Measurements from ENCODE around the gene TATDN3. TPM values are rescaled to one million over a fixed set of nuclear protein-coding genes. Genes with fewer than 3 reads are reported as not detected.

TATDN3 gene
- total and polyA plus RNA-seq, 2 experiments from 2014 or later = 8.8 to 14.3 TPM

DNA sequence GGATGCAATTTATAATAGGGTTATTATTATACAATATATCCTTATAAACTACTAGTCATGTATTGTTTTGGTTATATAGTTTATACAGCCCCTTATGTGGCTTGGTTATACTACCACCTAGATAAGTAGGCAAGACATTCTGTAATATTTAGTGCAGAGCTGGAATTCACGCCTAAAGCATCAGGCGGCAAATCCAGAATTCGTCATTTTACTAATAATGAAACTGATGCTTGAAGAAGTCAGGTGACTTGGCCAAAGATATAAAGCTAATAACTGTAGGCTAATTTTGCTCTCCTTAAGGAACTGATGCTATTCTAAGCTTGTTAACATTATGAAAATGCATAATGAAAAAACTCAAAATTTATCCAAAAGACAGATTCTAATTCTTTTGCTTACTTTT, 10.9 kb upstream of the TATDN3 start:
- no peaks in the 10 kb centered on the region for H3K27me3 ChIP-seq
- H3K27ac ChIP-seq = no peak overlapping the region
- H3K4me2 ChIP-seq = no peak overlapping the region
- no peak overlapping the region for H3K4me3 ChIP-seq
- H3K36me3 ChIP-seq (replicated peaks; ENCODE audit: insufficient read depth, low read depth) = no peaks in the 10 kb centered on the region
- H2AFZ ChIP-seq = no peak overlapping the region
- H3K4me1 ChIP-seq (ENCODE audit: insufficient read depth) = no peaks in the 10 kb centered on the region
- H3K79me2 ChIP-seq = no peaks in the 10 kb centered on the region
- no peaks in the 10 kb centered on the region for H3K9me2 ChIP-seq (replicated peaks; ENCODE audit: insufficient read depth)
- 99% methylated on average over 3 of the region's 3 CpGs for WGBS (ENCODE audit: low lambda C conversion rate, missing lambda C conversion rate)
- H3K9me3 ChIP-seq (ENCODE audit: low read depth) = no peaks in the 10 kb centered on the region
- no peak for DNase-seq (ENCODE audit: low spot score)
- H4K20me1 ChIP-seq (ENCODE audit: insufficient read depth, poor library complexity, severe bottlenecking) = no peaks in the 10 kb centered on the region
- TF ChIP-seq EZH2phosphoT487 (IDR thresholded peaks at IDR 0.05; ENCODE audit: low read depth, severe bottlenecking, unreplicated experiment) (no peak), EZH2 (IDR thresholded peaks at IDR 0.05; ENCODE audit: borderline replicate concordance) (no peak), CTCF (IDR thresholded peaks at IDR 0.05; ENCODE audit: poor library complexity) (no peak)

GRCh38 chr1:212781225-212781624, 10.5 kb upstream of the TATDN3 start:
- no peaks in the 10 kb centered on the region for H3K36me3 ChIP-seq (replicated peaks; ENCODE audit: insufficient read depth, low read depth)
- H3K9me3 ChIP-seq (ENCODE audit: low read depth) = no peaks in the 10 kb centered on the region
- H3K79me2 ChIP-seq = no peaks in the 10 kb centered on the region
- H3K27ac ChIP-seq = no peak overlapping the region
- H4K20me1 ChIP-seq (ENCODE audit: insufficient read depth, poor library complexity, severe bottlenecking) = no peaks in the 10 kb centered on the region
- H3K4me3 ChIP-seq = no peak overlapping the region
- H3K4me2 ChIP-seq = no peak overlapping the region
- H3K9me2 ChIP-seq (replicated peaks; ENCODE audit: insufficient read depth) = no peaks in the 10 kb centered on the region
- TF ChIP-seq CTCF (IDR thresholded peaks at IDR 0.05; ENCODE audit: poor library complexity) (no peak), EZH2 (IDR thresholded peaks at IDR 0.05; ENCODE audit: borderline replicate concordance) (no peak), EZH2phosphoT487 (IDR thresholded peaks at IDR 0.05; ENCODE audit: low read depth, severe bottlenecking, unreplicated experiment) (no peak)
- no peaks in the 10 kb centered on the region for H3K27me3 ChIP-seq
- 87% methylated on average over 2 of the region's 2 CpGs for WGBS (ENCODE audit: low lambda C conversion rate, missing lambda C conversion rate)
- H2AFZ ChIP-seq = no peak overlapping the region
- DNase-seq (ENCODE audit: low spot score) = no peak
- no peaks in the 10 kb centered on the region for H3K4me1 ChIP-seq (ENCODE audit: insufficient read depth)

GRCh38 chr1:212782422-212783154, 9.1 kb upstream of the TATDN3 start:
- peak; percentile 20 for DNase-seq (ENCODE audit: low spot score)
- TF ChIP-seq CTCF (IDR thresholded peaks at IDR 0.05; ENCODE audit: poor library complexity) = peak; percentile 65
- no peak for TF ChIP-seq EZH2 (IDR thresholded peaks at IDR 0.05; ENCODE audit: borderline replicate concordance)
- TF ChIP-seq EZH2phosphoT487 (IDR thresholded peaks at IDR 0.05; ENCODE audit: low read depth, severe bottlenecking, unreplicated experiment) = no peak
- WGBS (ENCODE audit: low lambda C conversion rate, missing lambda C conversion rate) = 93% methylated on average over 3 of the region's 3 CpGs
- Histone ChIP-seq H3K36me3 (replicated peaks; ENCODE audit: insufficient read depth, low read depth) (no peaks in the 10 kb centered on the region), H3K27me3 (no peaks in the 10 kb centered on the region), H3K4me1 (ENCODE audit: insufficient read depth) (no peaks in the 10 kb centered on the region), H3K4me3 (no peak overlapping the region), H3K9me3 (ENCODE audit: low read depth) (no peaks in the 10 kb centered on the region), H4K20me1 (ENCODE audit: insufficient read depth, poor library complexity, severe bottlenecking) (no peaks in the 10 kb centered on the region), H3K4me2 (no peak overlapping the region), H3K27ac (peak overlapping the region; percentile 36), H3K9me2 (replicated peaks; ENCODE audit: insufficient read depth) (no peaks in the 10 kb centered on the region), H3K79me2 (peaks cover 2% of the 10 kb centered on the region), H2AFZ (no peak overlapping the region)
